Fibroblast of mammary gland (primary cell): ENCODE results near the gene ADH1C.
A peak's percentile ranks its signal among the peaks of the same experiment; 100 is the strongest.

Experiments
- DNase-seq: peaks from one replicate; pipeline ENCODE4 v3.0.0-alpha.2; 2010; ENCODE audit warnings: low read depth
- H3K4me3 ChIP-seq: 2 replicates; pipeline ENCODE4 v1.5.1; 2011; ENCODE audit warnings: low read depth, mild to moderate bottlenecking, low read length, moderate library complexity; ENCODE audit not compliant: control insufficient read depth
- TF ChIP-seq, protein P1 (sequence below): conservative IDR thresholded peaks from 2 replicates; pipeline ENCODE4 v1.5.1; 2011; ENCODE audit warnings: low read depth, low read length, inconsistent platforms; ENCODE audit not compliant: control insufficient read depth, insufficient read depth

The ADH1C gene

DNA sequence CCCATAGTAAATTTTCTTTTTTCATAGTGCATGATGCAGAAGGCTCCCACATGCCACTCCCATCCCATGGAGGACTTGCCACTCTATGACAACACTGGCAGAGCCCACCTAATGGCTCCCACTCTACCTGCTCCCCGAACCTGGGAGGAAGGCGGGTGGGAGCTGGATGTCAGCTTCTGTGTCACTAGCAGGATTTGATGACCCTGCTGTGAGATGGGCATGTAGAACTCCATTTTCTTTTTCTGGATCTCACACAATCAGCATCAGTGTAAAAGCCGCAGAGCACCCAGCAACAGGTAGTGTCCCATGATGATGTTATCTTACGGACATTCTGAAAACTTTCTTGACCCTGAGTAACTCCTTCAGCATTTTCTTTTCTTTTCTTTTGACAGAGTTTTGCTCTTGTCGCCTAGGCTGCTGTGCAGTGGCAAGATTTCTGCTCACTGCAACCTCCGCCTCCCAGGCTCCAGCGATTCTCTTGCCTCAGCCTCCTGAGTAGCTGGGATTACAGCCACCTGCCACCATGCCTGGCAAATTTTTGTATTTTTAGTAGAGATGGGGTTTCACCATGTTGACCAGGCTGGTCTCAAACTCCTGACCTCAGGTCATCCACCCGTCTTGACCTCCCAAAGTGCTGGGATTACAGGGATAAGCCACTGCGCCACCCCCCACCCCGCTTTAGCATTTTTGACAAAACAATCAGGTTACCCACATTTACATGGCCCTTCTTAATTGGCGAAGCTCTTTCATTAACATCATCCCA is 46.7 kb downstream of the ADH1C start:
- TF ChIP-seq, protein P1, sequence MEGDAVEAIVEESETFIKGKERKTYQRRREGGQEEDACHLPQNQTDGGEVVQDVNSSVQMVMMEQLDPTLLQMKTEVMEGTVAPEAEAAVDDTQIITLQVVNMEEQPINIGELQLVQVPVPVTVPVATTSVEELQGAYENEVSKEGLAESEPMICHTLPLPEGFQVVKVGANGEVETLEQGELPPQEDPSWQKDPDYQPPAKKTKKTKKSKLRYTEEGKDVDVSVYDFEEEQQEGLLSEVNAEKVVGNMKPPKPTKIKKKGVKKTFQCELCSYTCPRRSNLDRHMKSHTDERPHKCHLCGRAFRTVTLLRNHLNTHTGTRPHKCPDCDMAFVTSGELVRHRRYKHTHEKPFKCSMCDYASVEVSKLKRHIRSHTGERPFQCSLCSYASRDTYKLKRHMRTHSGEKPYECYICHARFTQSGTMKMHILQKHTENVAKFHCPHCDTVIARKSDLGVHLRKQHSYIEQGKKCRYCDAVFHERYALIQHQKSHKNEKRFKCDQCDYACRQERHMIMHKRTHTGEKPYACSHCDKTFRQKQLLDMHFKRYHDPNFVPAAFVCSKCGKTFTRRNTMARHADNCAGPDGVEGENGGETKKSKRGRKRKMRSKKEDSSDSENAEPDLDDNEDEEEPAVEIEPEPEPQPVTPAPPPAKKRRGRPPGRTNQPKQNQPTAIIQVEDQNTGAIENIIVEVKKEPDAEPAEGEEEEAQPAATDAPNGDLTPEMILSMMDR = no peak
- H3K4me3 ChIP-seq = no peak overlapping the region
- DNase-seq = no peak

DNA sequence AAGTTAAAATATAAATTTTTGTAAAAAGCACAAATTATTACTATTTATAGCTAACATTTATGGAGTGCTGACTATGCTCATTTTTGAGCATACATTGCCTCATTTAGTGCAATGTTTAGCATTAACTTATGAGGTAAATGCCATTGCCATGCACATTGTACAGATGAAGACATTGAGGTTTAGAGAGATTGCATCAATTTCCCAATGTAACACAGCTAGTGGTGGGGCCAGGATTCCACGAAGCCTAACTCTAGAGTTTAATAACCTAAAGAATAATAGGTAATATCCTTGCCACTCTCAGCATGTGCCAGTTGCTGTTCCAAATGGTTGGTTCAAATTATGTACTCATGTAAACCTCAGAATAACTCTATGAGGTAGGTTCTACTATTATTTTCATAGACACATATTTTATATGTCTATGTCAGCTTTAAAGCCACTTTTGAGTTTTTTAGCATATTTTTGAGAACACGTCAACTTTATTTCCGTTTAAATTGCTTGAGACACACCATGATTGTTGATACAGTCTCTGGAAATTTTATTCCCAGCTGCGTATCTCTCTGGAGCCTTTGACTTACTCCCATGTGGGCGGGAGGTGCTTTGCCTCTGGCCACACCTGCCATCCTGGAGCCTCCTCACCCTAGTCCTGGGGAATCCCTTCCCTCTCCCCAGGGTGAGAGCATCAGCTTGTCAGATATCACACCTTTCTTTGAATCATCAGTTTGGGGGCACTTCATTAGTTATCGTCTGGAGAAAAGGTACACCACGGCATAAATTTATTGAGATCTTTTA is 51.0 kb downstream of the ADH1C start:
- H3K4me3 ChIP-seq = no peak overlapping the region
- peak; percentile 76 for DNase-seq
- TF ChIP-seq, protein P1 = no peak

DNA sequence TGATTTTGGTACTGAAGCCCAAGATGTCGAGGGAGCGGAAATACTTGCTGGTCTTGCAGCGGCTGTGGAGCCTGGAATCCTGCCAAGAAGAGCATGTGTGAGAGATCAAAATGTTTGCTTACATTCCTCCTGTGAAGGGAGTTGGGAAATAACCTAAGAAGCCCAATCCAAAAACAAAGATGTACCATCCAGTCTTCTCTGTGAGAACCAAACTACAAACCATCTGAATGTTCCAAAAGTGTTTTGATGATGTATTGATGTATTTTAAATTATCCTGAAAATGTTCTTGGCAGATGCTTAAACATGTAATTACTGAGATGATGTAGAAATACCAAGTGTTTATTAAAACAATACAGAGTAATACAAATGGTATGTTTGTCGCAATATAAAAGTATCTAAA is 51.6 kb downstream of the ADH1C start:
- TF ChIP-seq, protein P1 = no peak
- peak; percentile 98 for DNase-seq
- no peak overlapping the region for H3K4me3 ChIP-seq

DNA sequence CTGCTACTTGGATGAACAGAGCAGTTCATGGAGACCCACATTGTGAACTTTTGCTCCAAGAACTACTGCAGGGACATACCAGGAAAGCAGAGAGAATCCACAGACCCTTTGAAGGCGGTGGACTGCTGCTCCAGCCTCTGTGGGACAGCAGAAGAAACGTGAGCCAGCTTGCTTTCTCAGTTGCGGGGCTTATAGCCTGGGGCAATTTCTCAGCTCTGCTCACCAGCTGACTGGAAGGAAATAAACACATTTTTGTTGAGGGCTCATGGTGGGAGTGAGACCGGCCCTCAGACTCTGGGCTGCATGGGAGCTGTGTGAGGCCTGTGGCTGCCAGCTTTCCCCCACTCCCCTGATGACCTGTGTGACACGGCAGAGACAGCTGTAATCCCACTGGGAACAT is 59.2 kb downstream of the ADH1C start:
- DNase-seq = no peak
- TF ChIP-seq, protein P1 = no peak

DNA sequence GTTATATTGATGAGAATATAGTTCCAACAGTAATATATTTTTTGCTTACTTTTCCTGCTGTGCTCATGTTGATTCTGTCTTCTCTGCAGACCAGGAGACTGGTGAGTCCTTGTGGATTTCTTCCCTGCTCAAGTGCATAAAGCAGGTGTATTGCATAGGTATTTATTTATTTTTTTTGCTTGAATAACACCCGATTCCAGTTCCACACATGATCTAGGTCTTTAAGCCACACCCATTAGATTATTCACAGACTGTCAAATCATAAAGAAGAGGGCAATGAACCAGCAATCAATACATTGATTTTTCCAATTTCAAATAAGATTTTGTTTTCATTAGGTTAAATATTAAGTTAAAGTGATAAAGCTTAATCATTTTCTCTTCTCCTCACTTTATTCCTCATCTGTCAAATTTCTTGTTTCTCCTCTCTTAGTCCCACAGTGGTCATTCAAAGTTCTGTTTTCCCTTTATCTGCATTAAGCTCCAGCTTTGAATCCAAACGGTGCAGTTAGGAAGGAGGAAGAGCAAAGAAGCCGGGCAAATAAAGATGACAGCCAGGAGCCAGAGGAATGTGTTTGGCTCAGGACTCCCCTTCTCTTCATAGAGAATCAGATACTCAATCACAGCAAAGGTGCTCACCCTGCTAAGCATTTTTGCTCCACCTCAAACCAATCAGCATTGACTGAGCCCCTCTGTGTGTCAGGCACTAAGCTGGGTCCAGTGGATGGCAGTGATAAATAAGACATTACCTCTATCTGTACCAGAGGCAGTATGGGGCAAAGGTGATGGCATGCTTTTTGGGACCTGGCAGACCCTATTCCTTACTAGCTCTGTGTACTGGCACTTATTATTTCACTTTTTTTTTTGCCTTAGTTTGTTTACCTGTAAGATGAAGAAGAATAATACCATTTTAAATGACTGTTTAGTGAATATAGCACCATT is 61.4 kb downstream of the ADH1C start, which contains the start of gene ADH1A:
TSS of gene ADH1A (minus strand) at position 138 of the 939 bp plus-strand sequence. CDS start at position 67, 71 bp downstream.
- no peak for DNase-seq

More for the DNA sequence above, 59.2 kb downstream of the ADH1C start:
- H3K4me3 ChIP-seq = no peak overlapping the region

More for the DNA sequence above, 61.4 kb downstream of the ADH1C start, which contains the start of gene ADH1A:
- TF ChIP-seq, protein P1 = no peak
- no peak within 1 kb of the TSS for H3K4me3 ChIP-seq
